Measurements from ENCODE around the gene DFFB.

The DFFB gene

DNA sequence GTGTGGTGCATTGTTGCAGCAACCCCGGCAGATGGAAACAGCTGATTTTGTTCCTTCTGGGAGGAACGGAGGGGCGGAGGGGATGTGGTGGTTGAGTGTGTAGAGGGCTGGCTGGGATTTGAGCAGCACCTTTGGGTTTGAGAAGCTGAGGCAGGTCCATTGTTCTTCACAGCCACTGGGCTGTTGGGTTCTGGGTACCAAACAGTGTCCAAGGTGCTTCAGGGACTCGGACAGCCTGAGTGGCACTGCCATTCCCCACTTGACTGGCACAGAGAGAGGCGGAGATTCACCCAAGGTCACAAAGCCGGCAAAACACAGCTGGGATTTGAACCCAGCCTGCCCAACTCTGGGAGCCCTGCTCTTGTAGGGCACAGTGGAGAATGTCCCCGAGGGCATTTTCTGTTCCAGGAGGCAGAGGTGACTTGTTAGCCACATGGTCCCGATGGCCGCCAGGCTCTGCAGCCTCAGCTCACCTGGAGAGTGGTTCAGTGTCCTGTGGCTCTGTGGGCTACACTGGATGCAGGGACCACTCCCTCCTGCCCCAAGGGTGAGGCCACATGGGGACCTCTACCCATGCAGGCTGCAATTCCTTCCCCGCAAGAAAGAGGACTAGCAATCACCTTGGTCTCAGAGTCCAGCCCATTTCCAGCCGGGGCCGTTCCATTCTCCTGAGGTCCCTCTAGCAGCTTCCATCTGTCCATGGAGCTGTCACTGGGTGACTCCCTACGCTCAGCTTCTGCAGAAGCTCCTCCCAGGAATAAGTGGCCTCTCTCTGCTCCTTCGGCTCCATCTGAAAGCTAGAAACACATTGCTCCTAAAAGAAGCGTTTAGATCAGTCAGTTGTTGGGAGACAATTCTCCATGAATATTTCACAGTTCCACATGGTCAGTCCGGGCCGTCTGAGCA lies 74.0 kb downstream of the DFFB start:
- DNase-seq = no peak

DNA sequence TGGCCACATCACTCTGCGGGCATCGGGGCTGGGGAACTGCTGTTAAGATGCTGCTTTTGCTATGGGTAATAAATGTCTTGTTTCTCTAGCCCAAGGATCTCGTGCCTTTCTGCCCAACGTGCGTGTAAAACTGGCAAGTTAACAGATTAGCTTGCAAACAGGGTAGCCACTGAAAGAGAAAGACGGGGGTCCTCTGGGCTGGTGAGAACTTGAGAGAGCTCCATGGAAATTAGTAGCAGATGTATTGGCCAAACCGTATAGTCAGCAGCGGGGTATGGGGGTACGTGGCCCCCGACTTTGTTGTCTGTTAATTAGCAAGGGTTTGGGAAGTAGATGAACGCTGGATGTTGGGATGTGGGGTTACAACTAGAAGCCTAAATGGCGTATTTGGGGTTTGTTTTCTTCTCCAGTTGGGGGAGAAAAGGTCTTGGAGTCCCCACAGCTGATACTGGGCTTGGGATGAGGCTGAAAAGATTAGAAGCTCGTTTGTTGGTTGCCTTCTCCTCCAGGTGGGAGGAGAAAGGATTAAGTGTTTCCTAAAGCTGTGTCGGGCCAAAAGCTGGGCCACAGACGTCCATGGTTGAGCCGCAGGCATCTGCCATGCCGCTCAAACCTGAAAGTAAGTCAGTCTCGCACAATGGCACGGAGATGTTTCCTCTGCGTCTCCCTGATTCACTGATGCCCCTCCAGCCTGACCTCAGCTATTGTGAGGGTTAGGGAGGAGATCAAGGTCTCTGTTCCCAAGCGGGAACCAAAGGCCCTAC lies 75.1 kb downstream of the DFFB start:
- DNase-seq = no peak
